Right renal cortex interstitium (tissue), 3 donors: Measurements from ENCODE around the gene STX1A. TPM values are rescaled to one million over a fixed set of nuclear protein-coding genes. Genes with fewer than 3 reads are reported as not detected.
"Not testable (repeated sequence)": the region's sequence is repeated elsewhere in the genome, so short reads cannot be mapped to it uniquely, and the experiment has no call there.

Experiments
- DNase-seq, 3 donors: peaks; one replicate each; pipeline ENCODE4 v3.0.0-alpha.2; 2013; ENCODE audit warnings: low read depth in 3 of 3, low spot score in 2 of 3
- polyA plus RNA-seq, 3 donors: library from polyadenylated mRNA; unstranded; fragments of 120-200 nt; gene quantifications; one replicate each; pipeline ENCODE4 v1.2.1, GENCODE V29; 2013; ENCODE audit not compliant: insufficient read length in 3 of 3

STX1A gene
- polyA plus RNA-seq, 3 donors = 7.0 to 8.5 (median 7.5) TPM

- DNase-seq = not testable (repeated sequence)
These were observed 58.9 kb downstream of the STX1A start for GRCh38 chr7:73660594-73660993.

- DNase-seq = no peak
These were observed 59.5 kb downstream of the STX1A start for GRCh38 chr7:73659983-73660382.

- not testable (repeated sequence) for DNase-seq
These were observed 64.2 kb downstream of the STX1A start for GRCh38 chr7:73655309-73655708.

GRCh38 chr7:73652541-73652949, 66.9 kb downstream of the STX1A start:
- DNase-seq = no peak

GRCh38 chr7:73650524-73650923, 68.9 kb downstream of the STX1A start:
- DNase-seq = no peak

- DNase-seq = no peak
These were observed 69.9 kb downstream of the STX1A start for GRCh38 chr7:73649576-73649975.

Other genes starting within 250 kb of the STX1A start
- 10 to 100 TPM; 76.6 to 86.0 (median 80.5) TPM for gene BAZ1B, start 197.4 kb downstream of the STX1A start, polyA plus RNA-seq
- 10 to 100 TPM; 34.6 to 35.5 (median 34.6) TPM for gene BCL7B, start 162.0 kb downstream of the STX1A start, polyA plus RNA-seq
- gene TBL2, start 141.1 kb downstream of the STX1A start, polyA plus RNA-seq = 10 to 100 TPM; 37.9 to 40.8 (median 40.2) TPM
- gene MLXIPL, start 95.1 kb downstream of the STX1A start, polyA plus RNA-seq = 1 to 10 TPM; 1.5 to 3.4 (median 2.9) TPM
- 10 to 100 TPM in 1 of 3 donors, 1 to 10 TPM in 2; 9.9 to 11.4 (median 10.0) TPM for gene VPS37D, start 51.8 kb downstream of the STX1A start, polyA plus RNA-seq
- 10 to 100 TPM in 2 of 3 donors, 1 to 10 TPM in 1; 9.1 to 11.5 (median 10.2) TPM for gene DNAJC30, start 36.2 kb downstream of the STX1A start, polyA plus RNA-seq
- gene BUD23, start 36.1 kb downstream of the STX1A start, polyA plus RNA-seq = 10 to 100 TPM; 78.7 to 85.6 (median 79.1) TPM
- 10 to 100 TPM; 24.3 to 25.4 (median 25.2) TPM for gene ABHD11, start 19.1 kb upstream of the STX1A start, polyA plus RNA-seq
- 10 to 100 TPM; 27.7 to 32.9 (median 31.7) TPM for gene CLDN3, start 50.6 kb upstream of the STX1A start, polyA plus RNA-seq
- gene CLDN4, start 111.3 kb upstream of the STX1A start, polyA plus RNA-seq = 10 to 100 TPM; 68.7 to 91.4 (median 76.4) TPM
- 10 to 100 TPM in 1 of 3 donors, 1 to 10 TPM in 2; 3.4 to 12.2 (median 8.8) TPM for gene METTL27, start 122.8 kb upstream of the STX1A start, polyA plus RNA-seq
- gene TMEM270, start 141.5 kb upstream of the STX1A start, polyA plus RNA-seq = not detected